Suppressor macrophage treated with lipopolysaccharide for 1 hour (primary cell): ENCODE measurements around the gene KLHDC10.
A peak's percentile ranks its signal among the peaks of the same experiment; 100 is the strongest.
"Not testable (repeated sequence)": the region's sequence is repeated elsewhere in the genome, so short reads cannot be mapped to it uniquely, and the experiment has no call there.

Experiments used
- DNase-seq, 3 donors: peaks; one replicate each; pipeline ENCODE4 v3.0.0-alpha.2; 2020 to 2022

The KLHDC10 gene

GRCh38 chr7:130160455-130160854 lies 90.1 kb downstream of the KLHDC10 start:
- DNase-seq, result no peak

DNA sequence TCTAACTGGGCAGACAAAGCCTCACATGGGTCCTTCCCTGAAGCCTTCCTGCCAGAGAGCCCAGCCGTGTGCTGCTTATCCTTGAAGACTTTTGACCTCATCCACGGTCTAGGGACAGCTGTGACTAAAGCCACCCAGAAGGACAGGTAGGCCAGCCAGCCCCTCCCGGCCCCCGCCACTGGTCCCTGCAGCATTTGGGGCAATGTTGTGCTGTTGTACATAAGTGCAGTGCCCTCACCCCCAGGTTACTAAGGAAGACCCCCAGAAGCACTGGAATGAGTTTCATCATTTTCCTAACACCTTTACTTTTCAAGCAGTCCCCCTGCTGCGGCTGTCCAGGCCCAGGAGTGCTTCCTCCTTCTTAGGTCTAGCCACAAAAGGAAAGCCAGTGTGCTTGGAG lies 91.9 kb downstream of the KLHDC10 start:
- DNase-seq, result no peak

GRCh38 chr7:130174237-130174959 lies 104.1 kb downstream of the KLHDC10 start:
- DNase-seq, result no peak

GRCh38 chr7:130178251-130178650 lies 107.9 kb downstream of the KLHDC10 start:
- no peak for DNase-seq

GRCh38 chr7:130179631-130180030 lies 109.3 kb downstream of the KLHDC10 start:
- DNase-seq, result no peak

- peak; percentile 45 to 74 (median 59) for DNase-seq
These were observed 110.4 kb downstream of the KLHDC10 start for GRCh38 chr7:130180571-130181262.

GRCh38 chr7:130181263-130181605 lies 110.9 kb downstream of the KLHDC10 start:
- no peak for DNase-seq

DNA sequence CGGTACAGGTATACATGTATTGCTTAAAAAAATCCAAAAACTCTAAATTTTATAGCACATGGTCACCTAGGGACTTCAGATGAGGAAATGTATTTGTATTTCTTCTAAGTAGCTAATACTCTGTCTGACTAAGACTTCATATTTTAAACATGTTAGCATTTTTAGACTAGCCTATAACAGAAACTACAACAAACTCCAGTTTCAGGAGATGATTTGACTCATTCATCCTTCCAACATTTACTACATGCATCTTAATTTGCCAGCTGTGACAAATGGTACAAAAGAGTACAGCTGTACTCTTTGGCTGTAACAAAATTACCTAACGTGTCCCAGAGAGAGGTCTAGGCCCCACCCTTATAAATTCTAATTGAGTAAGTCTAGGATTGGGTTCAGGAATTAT lies 112.7 kb downstream of the KLHDC10 start:
- no peak for DNase-seq

GRCh38 chr7:130184349-130184748 lies 114.0 kb downstream of the KLHDC10 start:
- not testable (repeated sequence) for DNase-seq
